AG08395 (cell line): ENCODE measurements around the gene GFRA1.
A peak's percentile ranks its signal among the peaks of the same experiment; 100 is the strongest.

Source experiments
- DNase-seq: peaks from one replicate; pipeline ENCODE4 v3.0.0; 2012; ENCODE audit warnings: mixed read lengths, low spot score

GFRA1 gene

DNA sequence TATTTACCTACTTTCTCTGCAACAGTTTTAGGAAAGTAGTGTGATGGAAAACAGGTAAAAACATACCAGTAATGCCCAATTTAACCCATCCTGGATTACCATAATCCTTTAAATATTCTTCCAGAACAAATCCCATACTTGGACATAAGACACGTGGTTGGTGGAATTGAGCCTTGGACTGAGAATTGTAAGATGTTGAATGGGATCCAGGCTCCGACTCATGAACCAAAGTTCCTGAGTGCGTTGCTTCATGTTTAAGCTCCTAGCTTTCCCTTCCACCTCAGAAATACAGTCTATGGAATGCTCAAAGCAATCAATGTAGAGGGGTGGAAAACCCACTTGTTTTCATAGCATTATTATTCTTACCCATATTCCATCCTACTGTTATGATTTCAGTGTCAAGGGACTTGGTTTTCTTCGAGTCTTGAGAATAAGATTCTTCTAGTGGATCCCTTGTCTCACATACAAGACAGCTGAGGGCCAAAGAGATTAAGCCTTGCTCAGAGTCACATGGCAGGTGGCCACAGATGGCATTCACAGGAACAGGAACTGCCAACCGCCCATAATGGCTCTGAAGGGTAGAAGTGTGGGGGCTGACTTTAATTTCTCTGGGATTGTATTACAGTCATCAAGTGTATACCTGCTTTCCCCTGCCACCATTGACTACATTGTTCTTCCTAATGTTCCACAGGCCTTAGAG lies 171.2 kb downstream of the GFRA1 start:
- peak; percentile 37 for DNase-seq

DNA sequence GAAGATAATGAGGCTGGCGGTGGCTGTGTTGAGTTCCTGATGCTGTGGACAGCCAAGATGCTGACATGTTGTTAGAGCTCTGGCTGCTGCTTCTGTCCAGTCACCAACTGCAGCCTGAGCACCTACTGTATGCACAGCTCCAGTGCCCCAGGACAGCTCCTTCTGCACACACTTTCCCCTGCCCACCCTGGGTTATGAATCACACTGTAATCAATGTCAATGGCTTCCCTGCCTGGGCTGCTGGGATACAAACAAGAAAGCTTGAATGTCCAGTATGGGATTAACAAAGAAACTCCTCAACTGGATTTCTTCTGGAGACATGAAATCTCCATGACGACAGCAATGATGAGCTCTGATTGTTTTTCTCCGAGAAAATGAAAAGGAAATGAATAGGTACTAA lies 172.0 kb downstream of the GFRA1 start:
- DNase-seq = no peak

DNA sequence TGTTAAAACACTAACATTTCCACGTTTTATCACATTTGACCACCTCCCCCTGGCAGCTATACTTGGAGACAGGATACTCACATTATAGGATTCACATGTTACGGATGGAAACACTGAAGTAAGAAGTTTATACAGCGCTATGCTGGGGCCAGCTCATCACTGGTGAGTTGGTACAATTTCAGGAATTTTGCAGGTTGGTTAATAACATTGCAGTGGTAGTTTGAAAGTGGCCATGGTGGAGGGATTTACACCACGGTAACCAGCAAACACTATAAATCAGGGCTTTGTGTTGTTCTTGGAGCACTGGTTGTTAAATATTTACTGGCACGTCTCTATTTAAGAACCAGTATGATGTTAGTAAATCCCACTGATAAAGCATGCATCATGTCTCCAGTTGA lies 174.0 kb downstream of the GFRA1 start:
- peak; percentile 22 for DNase-seq

DNA sequence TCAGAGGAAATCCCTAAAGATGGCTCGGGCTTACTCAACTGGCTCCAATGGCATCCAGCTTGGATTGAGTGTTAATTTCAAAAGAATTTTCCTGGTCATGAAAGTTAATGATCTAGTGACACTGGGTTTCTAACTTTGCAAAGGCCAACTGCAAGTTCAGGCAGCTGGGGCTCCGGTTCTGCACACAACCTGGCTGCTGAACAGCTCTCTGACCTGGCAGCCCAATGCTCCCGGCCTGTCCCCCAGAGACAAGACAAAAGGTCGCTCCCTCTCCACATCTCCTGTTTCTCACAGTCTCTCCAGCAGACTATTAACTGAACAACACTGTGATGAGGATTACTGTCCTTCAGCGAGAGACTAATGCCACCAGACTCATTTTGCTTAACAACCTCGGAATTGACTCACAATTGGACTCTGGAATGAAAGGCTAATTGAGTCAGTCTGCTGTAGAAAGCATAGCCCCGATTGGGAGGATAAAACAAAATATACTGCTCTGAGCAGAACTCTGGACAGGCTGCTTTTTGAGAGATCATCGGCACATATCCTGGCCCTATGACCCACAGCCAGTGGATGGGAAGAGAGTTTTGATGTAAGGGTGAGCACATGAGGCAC lies 174.5 kb downstream of the GFRA1 start:
- peak; percentile 31 for DNase-seq

DNA sequence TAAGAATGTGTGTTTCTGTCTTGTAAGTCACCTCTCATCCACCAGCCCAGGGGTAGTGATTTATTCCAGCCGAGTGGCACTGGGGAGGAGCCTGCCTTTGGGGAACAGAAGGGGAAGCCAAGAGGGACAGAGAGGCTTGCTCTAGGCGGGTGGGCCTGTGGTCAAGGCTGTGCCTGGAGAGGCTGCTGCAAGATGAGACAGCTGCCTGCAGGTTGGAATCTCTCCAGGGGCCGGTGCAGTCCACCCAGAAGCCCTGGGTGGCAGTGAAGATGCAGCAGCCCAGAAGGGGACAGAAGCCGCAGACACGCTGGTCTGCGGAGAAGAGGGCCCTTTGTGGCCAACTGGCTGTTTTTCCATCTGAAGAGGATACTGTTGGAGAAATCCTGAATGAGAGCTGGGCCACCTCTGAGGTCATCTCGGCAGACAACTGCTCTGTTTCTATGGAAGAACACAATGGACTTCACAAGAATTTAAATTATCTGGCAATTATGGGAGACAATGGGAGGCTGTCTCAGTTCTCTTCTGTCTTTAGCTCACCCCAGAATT lies 175.7 kb downstream of the GFRA1 start:
- no peak for DNase-seq

DNA sequence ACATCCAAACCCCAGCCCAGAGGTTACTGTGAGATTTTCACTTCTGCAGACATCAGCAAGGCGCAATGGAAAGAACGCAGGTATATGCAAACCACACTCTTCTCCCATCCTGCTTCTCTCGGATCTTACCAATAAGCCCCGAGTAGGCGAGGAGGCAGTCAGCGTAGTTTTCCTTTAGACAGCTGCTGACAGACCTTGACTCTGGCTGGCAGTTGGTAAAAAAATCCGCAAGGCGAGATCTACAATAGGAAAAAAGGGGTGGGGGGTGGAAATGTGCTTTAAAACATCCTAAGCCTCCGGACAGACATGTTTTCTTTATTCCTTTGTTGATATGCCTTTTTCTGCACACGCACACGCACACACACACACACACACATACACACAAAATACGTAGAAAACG lies 176.5 kb downstream of the GFRA1 start:
- DNase-seq = no peak

DNA sequence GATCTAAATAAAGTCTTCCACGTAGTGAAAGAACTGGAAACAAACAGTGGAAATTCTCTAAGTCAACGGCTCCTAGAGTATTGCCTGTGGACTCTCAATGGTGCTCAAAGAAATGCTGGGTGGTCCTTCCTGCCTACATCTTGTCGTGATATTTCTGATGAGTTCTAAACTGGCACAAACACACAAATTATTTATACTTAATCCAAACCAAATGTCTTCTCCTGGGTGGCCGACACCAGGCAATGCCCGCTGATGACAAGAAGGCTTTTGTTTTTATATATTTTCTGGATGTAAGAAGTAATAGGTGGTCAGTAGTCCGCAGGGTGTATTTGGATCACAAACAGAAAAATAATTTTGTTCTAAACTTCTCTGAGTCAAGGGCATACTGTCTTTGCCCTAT lies 178.7 kb downstream of the GFRA1 start:
- DNase-seq = no peak

DNA sequence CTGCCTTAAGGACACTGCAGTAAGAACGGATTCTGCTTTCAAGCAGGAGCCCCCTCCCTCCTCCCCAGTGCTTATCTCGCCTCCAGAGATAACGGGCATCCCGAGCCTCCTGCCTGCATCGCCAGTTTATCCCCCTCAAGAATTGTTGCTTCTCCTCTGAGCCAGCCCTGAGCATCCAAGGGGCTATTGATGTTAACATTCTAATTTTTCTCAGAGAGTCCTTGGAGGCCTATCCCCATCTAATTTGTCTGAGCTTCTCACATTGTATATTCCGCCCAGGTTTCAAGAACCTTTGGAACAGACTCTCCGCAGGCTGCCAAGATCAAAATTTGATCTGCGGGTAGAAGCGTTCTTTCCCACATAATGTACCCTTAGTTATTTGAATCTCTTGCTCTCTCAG lies 180.0 kb downstream of the GFRA1 start:
- DNase-seq = no peak

DNA sequence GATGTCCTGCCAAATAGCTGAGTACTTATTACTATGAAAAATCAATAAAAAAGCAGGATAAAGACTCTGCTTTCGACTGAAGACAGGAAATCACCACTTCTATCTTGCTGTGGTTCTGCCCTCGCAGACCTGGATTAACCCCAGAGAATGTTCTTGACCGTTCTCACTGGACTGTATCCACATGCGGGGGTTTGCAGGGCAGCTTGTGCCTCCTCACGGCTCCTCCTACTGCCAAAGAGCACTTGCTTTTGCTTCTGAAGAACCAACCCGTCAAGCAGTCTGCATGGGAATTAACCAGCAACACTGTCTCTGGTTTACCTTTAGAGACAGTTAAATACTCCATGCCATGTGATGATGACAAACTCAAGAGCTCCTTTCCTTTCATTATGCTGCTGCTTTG lies 184.0 kb downstream of the GFRA1 start:
- no peak for DNase-seq

DNA sequence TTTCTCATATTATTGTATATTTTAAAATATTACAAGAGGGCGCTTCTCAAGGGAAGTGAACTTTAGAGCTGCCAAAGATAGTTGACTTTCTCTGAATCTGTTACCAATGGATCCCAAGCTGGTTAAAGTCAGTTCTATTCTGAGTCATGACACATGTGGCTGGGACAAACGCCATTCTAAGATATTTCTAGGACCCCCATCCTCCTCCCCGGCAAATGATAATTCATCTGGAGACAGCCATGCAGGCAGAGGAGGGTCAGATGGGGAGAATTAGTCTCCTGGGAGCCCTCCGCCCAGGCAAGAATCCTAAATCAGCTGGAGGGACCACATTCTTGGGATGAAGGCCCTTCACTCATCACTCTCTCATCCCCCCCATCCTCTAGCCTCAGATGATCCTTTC lies 187.7 kb downstream of the GFRA1 start:
- no peak for DNase-seq

DNA sequence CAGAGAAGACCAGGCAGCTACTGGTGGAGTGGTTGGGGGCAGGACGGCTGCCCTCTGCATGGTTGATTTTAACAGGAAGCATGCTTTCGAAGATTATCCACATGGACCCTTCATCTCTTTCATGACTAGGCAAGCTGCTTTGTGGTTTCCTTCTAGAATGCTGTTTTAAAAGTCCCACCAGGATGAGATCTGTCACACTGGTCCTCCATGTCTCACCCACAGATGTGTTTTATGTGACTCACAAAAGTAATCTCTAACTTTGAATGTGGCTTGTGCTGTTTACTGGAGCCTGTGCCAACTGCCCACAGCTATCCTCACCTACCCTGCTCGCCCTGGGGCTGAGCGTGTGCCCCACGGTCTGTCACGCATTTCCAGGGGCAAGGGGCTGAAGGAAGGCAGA lies 188.8 kb downstream of the GFRA1 start:
- DNase-seq = no peak

DNA sequence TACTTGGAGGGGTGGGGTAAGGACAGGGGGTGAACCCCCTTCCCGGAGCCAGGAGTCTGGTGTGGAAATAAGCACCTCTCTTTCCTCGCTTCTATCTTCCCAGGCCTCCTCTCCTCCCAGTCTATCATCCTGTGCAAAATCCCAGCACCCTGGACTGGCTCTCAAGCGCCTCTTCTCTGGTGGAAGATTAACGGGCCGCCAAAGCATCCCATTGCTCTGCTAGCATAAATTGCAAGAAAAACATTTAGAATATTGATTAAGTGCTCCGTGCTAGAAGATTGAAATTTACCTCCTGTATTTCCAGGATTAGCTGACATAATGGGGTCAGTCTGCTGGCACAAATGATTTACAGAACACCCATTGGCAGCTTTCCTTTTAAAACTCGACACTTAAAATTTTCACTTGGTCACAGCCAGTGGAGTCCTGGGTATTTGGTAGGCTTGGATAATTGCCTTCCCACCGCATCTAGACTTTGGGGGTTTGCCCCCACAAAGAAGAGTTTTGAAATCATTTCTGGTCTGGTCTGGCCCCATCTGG lies 189.7 kb downstream of the GFRA1 start:
- DNase-seq = no peak

DNA sequence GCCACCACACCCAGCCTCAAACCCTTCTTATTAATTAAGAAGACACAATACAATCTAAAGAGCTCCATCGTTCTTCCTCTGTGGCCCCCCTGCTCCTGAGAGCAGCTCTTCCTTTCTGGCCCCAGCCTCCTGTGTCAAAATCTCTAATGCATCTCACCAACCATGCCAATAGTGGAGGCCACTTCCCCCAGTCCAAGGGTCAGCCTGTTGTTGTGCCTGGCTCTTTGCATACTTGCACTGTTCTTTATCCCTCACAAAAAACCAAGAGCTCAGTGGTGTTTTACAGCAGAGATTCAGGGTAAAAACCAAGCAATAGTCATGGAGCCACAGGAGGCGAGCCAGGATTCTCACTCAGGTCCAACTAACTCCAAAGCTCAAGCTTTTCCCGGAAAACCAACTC lies 190.2 kb downstream of the GFRA1 start:
- no peak for DNase-seq

DNA sequence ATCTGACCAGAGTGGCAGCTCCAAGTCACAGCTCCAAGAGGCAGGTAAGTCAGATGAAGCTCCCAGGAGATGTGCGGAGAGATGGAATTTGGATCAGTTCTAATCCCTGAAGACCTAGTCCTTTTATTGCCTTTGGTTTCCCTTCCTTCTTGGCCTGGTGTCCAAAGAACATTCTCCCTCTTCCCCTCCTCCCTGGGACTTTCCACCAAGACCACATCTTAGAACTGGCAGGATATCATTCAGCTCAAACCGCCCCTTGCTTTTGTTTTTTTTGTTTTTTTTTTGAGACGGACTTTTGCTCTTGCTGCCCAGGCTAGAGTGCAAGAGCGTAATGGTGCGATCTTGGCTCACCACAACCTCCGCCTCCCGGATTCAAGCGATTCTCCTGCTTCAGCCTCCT lies 190.8 kb downstream of the GFRA1 start:
- no peak for DNase-seq

DNA sequence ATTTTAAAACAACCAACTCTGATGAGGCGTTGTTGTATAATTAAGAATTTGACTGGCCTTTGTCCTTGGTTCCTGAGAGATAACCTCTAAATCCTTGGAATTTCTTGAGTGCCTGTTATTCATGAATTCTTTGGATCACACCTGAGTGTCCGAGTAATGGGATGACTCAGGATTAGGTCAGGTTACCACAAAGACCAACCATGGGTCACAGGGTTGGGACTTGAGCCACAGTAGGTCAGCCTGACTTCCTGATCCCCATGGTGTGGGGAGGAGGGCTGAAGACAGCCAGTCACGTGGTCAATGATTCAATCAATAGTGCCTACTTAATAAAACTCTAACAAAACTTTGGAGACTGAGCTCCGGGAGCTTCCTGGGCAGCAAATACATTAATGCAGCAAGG lies 192.5 kb downstream of the GFRA1 start:
- peak; percentile 12 for DNase-seq

DNA sequence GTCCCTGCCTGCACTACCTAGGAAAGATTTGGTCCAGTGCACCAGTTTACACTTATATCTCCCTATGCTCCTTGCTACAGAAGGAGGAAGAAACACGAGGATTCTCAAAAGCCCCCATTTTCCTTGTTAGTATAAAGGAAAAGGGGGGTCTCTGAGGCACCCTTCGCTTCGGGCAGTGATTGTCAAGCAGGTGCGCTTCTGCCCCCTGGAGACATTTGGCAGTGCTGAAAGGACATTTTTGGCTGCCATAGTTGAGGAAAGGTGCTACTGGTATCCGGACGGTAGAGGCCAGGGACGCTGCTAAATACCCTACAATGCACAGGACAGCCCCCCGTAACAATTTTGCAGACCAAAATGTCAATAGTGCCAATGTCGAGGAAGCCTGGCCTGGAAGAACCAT lies 193.7 kb downstream of the GFRA1 start:
- DNase-seq = no peak

DNA sequence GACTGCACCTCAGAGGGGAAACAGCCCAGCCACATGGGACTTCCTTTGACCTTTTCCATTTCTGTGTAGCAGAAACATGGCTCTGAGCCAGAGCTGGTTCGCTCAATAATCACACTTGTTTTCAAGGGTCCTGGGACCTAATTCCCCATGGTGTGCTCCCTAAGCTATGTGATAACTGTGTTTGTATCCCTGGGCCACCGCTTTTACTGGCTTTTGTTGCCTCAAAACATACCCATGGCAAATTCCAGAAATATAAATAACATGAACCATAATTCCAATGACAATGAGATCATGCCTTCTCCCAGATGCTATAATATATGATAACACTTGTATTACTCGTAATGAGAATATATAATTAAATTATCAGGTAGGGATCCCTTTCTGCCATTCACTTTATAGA lies 196.4 kb downstream of the GFRA1 start:
- no peak for DNase-seq

DNA sequence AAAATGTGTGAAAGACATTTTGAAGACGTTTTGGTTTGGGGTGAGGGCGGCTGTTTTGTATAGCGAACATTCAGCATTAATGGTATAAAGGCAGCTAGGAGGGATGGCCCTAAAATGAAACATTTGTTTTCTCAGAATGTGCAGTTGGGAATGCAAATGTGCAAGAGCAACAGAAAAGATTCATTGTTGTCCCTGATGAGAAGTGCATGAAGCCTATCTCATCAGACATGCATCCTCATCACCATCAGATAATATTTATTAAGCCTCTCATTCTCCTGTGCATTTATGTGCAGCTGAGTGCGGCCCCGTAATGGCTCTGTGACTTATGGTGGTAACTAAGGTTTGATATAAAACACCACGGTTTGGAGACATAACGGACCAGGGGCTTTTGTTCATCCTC lies 199.5 kb downstream of the GFRA1 start:
- DNase-seq = no peak

DNA sequence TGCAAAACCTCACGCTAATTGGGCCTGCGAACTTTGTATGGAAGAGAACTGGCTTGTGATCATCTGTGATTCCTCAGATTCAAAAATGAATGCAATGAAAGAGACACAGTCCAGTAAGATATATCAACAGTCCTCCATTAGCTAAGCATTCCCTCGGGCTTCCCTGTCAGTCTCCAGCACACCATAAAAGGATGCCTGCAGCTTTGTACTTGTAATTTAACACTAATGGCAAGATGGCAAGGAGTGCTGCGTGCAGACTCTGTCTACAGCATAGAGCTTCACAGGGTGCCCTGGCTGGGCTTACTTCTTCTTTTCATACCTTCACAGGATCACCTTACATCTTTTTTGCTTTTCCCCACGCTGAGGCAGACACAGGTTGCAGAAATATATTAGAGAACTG lies 200.0 kb downstream of the GFRA1 start:
- DNase-seq = no peak

DNA sequence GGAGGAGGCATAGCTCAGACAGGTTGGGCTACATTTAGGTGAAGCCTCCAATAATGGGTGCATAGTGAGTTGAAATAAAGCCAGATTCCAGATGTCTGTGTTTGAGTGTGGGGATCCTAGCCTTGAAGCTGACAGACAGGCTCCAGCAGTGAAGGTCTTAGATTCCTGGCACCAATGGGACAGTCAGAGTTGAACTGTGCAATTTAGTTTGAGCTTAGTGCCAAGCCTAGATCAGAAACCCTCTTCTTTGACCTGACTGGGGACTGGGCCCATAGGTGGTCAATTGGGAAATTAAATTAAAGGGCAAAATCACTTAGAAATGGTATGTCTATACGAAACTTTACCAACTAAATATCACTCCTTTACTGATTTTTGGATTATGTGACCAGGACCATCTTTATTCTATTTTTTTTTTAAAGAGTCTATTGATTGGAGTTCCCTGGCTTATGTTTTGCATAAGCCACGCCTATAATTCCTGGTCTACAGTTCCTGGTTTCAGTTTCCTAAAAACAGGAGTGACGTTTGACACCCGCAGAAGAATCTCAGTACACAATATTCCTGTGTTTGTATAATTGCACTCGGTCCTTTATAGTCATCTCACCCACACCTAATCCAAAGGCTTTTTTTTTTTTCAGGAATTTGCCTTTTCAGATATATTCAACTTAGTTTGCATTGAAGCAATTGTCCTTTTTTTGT lies 201.4 kb downstream of the GFRA1 start:
- DNase-seq = no peak

DNA sequence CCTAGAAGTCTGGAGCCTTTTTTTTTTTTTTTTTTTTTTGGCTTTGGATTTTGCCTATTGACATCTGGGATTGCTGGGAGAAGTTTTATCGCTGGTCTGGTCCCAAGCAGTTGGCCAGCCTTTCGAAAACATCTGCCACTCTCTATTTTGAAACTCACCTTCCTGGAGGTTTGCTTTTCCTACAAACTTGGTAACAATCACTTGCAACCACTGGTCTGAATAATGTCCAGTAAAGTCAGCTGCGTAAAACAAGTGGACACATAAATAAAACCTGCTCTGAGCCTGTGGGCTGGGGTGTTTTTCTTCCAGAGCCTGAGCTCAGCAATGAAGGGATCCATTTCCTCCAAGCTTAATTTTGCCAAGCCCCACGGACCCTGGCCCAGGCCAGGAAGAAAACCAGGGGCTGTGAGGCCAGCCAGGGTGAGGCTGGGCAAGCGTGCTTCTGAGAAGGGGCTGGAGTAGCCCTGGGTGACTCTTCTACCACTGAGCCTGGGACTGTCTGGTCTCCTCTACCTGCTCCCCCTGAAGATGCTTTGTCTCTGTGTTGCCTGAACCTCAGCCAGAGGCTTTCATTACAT lies 202.2 kb downstream of the GFRA1 start:
- no peak for DNase-seq

DNA sequence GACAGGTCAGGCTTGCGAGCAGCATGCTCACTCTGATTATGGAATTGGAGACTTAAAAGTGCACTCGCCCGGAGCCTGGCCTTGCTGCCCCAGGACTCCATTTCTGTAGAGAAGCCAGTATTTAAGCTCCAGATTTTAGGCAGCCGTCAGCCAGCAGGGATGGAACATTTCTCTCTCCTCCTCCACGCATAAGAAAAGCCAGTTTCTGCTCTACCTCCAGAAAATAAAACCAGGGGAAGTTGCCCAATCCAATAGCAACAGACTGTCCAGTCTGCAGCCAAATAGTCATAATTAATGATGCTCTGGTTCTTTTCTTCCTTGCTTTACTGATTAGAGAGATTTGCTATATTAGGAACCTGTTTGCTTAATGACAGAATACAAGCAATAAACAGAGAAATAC lies 203.2 kb downstream of the GFRA1 start:
- DNase-seq = no peak

DNA sequence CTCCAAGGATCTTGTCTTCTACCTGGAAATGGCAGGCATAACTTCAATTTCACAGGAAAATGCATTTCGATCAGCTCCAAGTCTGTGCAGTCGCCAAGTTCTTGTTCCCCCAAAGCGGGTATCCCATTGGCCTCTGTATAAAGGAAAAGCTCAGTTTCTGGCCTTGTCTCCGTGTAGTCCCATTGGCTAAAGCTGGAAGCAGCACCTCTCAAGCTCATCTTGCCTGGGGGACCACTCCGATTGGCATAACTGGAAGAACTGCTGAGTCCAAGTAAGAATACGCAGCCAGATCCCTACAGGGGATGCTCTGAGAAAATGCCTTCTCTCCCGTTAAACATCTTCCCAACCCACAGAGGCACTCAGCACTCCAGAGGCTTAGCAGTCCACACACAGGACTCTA lies 205.2 kb downstream of the GFRA1 start:
- no peak for DNase-seq
